Measurements from ENCODE around the gene SPATA3.

DNA sequence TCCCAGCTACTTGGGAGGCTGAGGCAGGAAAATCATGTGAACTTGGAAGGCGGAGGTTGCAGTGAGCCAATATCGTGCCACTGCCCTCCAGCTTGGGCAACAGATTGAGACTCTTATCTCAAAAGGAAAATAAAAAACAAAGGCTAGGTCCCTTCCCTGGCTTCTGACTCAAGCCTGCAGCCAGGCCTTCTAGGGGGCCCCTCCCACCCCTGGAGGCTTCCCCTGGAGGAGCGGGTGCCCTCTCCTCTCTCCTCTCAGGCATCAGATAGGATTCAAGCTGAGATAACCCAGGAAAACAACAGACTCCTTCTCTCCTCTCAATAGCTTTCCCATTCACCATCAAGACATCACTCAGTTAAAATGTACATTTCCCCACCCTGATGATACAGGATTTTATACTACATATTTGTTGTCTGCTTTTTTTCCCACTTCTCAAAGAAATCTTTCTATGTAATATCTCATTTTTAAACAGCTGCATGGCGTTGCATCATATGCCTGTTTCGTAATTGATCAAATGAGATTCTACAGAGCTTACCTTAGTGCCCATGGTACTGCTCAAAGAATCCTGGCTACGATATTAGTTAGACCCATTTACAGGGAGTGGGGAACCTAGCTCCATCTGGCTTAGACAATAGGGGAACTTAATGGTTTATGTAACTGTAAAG, 20.8 kb downstream of the SPATA3 start:
- no peak for TF ChIP-seq ZNF274 (IDR thresholded peaks at IDR 0.05; ENCODE audit: low read length)
- no peak for TF ChIP-seq ZNF274 (tag by site-specific recombination; IDR thresholded peaks at IDR 0.05; ENCODE audit: borderline replicate concordance)
- TF ChIP-seq, protein P1, sequence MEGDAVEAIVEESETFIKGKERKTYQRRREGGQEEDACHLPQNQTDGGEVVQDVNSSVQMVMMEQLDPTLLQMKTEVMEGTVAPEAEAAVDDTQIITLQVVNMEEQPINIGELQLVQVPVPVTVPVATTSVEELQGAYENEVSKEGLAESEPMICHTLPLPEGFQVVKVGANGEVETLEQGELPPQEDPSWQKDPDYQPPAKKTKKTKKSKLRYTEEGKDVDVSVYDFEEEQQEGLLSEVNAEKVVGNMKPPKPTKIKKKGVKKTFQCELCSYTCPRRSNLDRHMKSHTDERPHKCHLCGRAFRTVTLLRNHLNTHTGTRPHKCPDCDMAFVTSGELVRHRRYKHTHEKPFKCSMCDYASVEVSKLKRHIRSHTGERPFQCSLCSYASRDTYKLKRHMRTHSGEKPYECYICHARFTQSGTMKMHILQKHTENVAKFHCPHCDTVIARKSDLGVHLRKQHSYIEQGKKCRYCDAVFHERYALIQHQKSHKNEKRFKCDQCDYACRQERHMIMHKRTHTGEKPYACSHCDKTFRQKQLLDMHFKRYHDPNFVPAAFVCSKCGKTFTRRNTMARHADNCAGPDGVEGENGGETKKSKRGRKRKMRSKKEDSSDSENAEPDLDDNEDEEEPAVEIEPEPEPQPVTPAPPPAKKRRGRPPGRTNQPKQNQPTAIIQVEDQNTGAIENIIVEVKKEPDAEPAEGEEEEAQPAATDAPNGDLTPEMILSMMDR (tag by site-specific recombination; IDR thresholded peaks at IDR 0.05) = no peak

All from HEK293 (cell line).